Measurements from ENCODE around the gene ESR1.

The ESR1 gene

DNA sequence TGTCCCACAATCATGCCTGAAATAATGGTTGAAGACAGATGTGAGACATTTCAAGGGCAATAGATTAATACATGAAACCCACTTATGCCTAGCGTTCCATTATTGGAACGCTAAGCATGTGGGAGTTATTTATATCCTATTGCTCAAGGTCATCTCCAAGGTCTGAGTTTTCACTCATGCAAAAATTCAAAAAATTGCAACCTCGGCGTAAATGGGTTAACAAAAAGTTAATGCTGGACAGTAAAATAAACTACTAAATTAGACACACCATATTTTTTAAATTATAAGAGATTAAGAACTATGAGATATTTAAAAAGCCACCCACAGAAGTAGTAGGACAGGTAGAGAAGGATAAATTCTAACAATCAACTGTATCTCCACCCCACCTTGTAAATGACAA is 98.4 kb downstream of the ESR1 start:
- Histone ChIP-seq H3K4me2 (ENCODE audit: low read length) (no peak overlapping the region), H3F3A (ENCODE audit: control insufficient read depth, insufficient read depth) (no peaks in the 10 kb centered on the region), H3K79me2 (ENCODE audit: control insufficient read depth, low read length) (no peaks in the 10 kb centered on the region), H3K4me1 (ENCODE audit: control insufficient read depth, low read length) (no peaks in the 10 kb centered on the region), H3K36me3 (ENCODE audit: control insufficient read depth, low read length) (no peaks in the 10 kb centered on the region), H4K20me1 (ENCODE audit: control insufficient read depth, insufficient read depth, low read depth, low read length) (no peaks in the 10 kb centered on the region), H3K4me3 (ENCODE audit: low read length) (no peak overlapping the region), H3K27ac (ENCODE audit: low read depth, low read length) (no peak overlapping the region), H3K27me3 (ENCODE audit: control insufficient read depth, low read length) (no peaks in the 10 kb centered on the region), H3K9me2 (replicated peaks; ENCODE audit: control insufficient read depth, low read length) (no peaks in the 10 kb centered on the region), H3K9me3 (ENCODE audit: control insufficient read depth, insufficient read depth, low read length) (no peaks in the 10 kb centered on the region)
- TF ChIP-seq CTCF (IDR thresholded peaks at IDR 0.05; ENCODE audit: low read depth, low read length, poor library complexity, severe bottlenecking) (no peak), EZH2phosphoT487 (IDR thresholded peaks at IDR 0.05; ENCODE audit: borderline replicate concordance, low read length) (no peak)

DNA sequence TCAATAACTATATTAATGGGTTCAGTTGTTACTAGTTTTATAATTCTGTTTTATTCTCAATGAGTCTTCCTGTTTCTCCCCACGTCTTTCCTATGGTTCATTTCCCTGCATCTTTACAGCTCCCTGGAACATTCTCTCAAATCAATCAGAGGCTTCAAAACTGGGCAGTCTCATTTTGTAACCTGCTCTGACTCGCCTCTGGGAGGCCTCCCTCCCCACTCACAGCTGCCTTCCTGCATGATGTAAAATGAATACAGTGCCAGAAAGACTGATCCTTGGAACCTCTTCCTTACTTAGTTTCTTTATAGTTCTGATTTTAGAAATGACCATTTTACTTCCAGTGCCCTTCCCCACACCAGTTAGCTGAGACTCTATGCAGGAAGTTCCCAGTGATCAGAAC is 103.9 kb downstream of the ESR1 start:
- H3K9me2 ChIP-seq (replicated peaks; ENCODE audit: control insufficient read depth, low read length): no peaks in the 10 kb centered on the region
- H3K4me1 ChIP-seq (ENCODE audit: control insufficient read depth, low read length): no peaks in the 10 kb centered on the region
- no peaks in the 10 kb centered on the region for H3K36me3 ChIP-seq (ENCODE audit: control insufficient read depth, low read length)
- no peaks in the 10 kb centered on the region for H3K79me2 ChIP-seq (ENCODE audit: control insufficient read depth, low read length)
- TF ChIP-seq CTCF (IDR thresholded peaks at IDR 0.05; ENCODE audit: low read depth, low read length, poor library complexity, severe bottlenecking) (no peak), EZH2phosphoT487 (IDR thresholded peaks at IDR 0.05; ENCODE audit: borderline replicate concordance, low read length) (no peak)
- no peaks in the 10 kb centered on the region for H3K9me3 ChIP-seq (ENCODE audit: control insufficient read depth, insufficient read depth, low read length)
- H3K27me3 ChIP-seq (ENCODE audit: control insufficient read depth, low read length): no peaks in the 10 kb centered on the region
- H4K20me1 ChIP-seq (ENCODE audit: control insufficient read depth, insufficient read depth, low read depth, low read length): no peaks in the 10 kb centered on the region
- no peak overlapping the region for H3K4me2 ChIP-seq (ENCODE audit: low read length)
- no peak overlapping the region for H3K27ac ChIP-seq (ENCODE audit: low read depth, low read length)
- H3K4me3 ChIP-seq (ENCODE audit: low read length): no peak overlapping the region
- no peaks in the 10 kb centered on the region for H3F3A ChIP-seq (ENCODE audit: control insufficient read depth, insufficient read depth)

- Histone ChIP-seq H4K20me1 (ENCODE audit: control insufficient read depth, insufficient read depth, low read depth, low read length) (no peaks in the 10 kb centered on the region), H3K4me3 (ENCODE audit: low read length) (no peak overlapping the region), H3K9me3 (ENCODE audit: control insufficient read depth, insufficient read depth, low read length) (no peaks in the 10 kb centered on the region), H3K36me3 (ENCODE audit: control insufficient read depth, low read length) (no peaks in the 10 kb centered on the region), H3F3A (ENCODE audit: control insufficient read depth, insufficient read depth) (no peaks in the 10 kb centered on the region), H3K4me1 (ENCODE audit: control insufficient read depth, low read length) (no peaks in the 10 kb centered on the region), H3K27ac (ENCODE audit: low read depth, low read length) (no peak overlapping the region), H3K4me2 (ENCODE audit: low read length) (no peak overlapping the region), H3K27me3 (ENCODE audit: control insufficient read depth, low read length) (no peaks in the 10 kb centered on the region), H3K9me2 (replicated peaks; ENCODE audit: control insufficient read depth, low read length) (no peaks in the 10 kb centered on the region), H3K79me2 (ENCODE audit: control insufficient read depth, low read length) (no peaks in the 10 kb centered on the region)
- no peak for TF ChIP-seq EZH2phosphoT487 (IDR thresholded peaks at IDR 0.05; ENCODE audit: borderline replicate concordance, low read length)
- TF ChIP-seq CTCF (IDR thresholded peaks at IDR 0.05; ENCODE audit: low read depth, low read length, poor library complexity, severe bottlenecking): no peak
Measured at GRCh38 chr6:151914484-151914883, 107.0 kb downstream of the ESR1 start.

DNA sequence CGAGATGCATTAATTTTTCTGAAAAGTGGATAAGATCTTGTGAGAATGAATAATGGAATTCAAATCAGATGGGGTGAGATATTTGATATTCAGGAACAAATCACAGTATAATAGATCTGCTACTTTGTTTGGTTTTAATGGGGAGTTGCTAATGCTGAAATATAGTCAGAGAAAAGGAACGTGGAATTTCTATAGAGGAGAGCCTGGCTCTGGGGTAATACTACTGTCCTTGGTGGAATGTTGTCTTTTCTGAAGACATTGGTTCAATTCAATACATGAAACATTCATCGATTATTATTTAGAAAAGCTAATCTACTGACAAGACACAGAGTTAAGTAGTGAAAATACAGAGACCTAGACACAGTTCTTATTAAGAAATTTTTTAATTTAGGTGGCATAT is 108.6 kb downstream of the ESR1 start:
- Histone ChIP-seq H3K9me2 (replicated peaks; ENCODE audit: control insufficient read depth, low read length) (no peaks in the 10 kb centered on the region), H3K4me3 (ENCODE audit: low read length) (no peak overlapping the region), H3K79me2 (ENCODE audit: control insufficient read depth, low read length) (no peaks in the 10 kb centered on the region), H3K36me3 (ENCODE audit: control insufficient read depth, low read length) (no peaks in the 10 kb centered on the region), H4K20me1 (ENCODE audit: control insufficient read depth, insufficient read depth, low read depth, low read length) (no peaks in the 10 kb centered on the region), H3K4me2 (ENCODE audit: low read length) (no peak overlapping the region), H3K9me3 (ENCODE audit: control insufficient read depth, insufficient read depth, low read length) (no peaks in the 10 kb centered on the region), H3K4me1 (ENCODE audit: control insufficient read depth, low read length) (no peaks in the 10 kb centered on the region), H3K27me3 (ENCODE audit: control insufficient read depth, low read length) (no peaks in the 10 kb centered on the region), H3K27ac (ENCODE audit: low read depth, low read length) (no peak overlapping the region), H3F3A (ENCODE audit: control insufficient read depth, insufficient read depth) (no peaks in the 10 kb centered on the region)
- TF ChIP-seq CTCF (IDR thresholded peaks at IDR 0.05; ENCODE audit: low read depth, low read length, poor library complexity, severe bottlenecking): no peak
- no peak for TF ChIP-seq EZH2phosphoT487 (IDR thresholded peaks at IDR 0.05; ENCODE audit: borderline replicate concordance, low read length)

Data from DOHH2 (cell line).